ENCODE results near the gene TREX2. TPM values are rescaled to one million over a fixed set of nuclear protein-coding genes. Genes with fewer than 3 reads are reported as not detected.

TREX2 gene
- polyA plus RNA-seq, 1 of the 3 experiments (the other 2 are of a cell fraction), result 0.76 TPM

DNA sequence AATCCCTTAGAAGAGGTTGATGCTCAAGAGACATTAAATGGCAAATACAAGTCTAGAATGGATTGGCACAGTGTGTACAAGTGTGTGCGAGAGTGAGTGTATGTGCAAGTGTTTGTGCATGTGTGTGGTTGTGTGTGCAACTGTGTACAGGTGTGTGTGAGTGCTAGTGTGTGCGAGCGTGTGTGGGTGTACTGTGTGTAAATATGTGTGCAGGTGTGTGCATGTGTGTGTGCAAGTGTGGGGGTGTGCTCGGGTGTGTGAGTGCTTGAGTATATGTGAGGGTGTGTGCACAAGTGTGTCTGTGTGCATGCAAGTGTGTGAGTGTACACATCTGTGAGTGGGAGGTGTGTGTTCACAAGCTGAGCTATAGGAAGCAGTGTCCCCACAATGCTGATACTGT is 5.9 kb downstream of the TREX2 start:
- POLR2A ChIA-PET, result no interaction called here
- Histone ChIP-seq H3K36me3 (replicated peaks in 1 of 2; ENCODE audit: control insufficient read depth in 1 of 2, insufficient read depth in 2 of 2, low read length in 1 of 2) (no peaks in the 10 kb centered on the region), H3K9me3 (no peaks in the 10 kb centered on the region), H3F3A (replicated peaks; ENCODE audit: insufficient read depth) (no peaks in the 10 kb centered on the region), H3K4me3 (ENCODE audit: low read depth in 2 of 2, low read length in 1 of 2) (no peak overlapping the region), H3K4me1 (ENCODE audit: control insufficient read depth in 1 of 2, insufficient read depth in 2 of 2, low read depth in 1 of 2, low read length in 1 of 2) (no peaks in the 10 kb centered on the region), H3K27me3 (ENCODE audit: insufficient read depth) (peaks cover 34% of the 10 kb centered on the region), H2AFZ (ENCODE audit: low read depth) (no peak overlapping the region), H3K27ac (ENCODE audit: low read depth in 2 of 2, low read length in 1 of 2) (no peak overlapping the region), H4K20me1 (ENCODE audit: insufficient read depth) (no peaks in the 10 kb centered on the region), H3K9ac (no peak overlapping the region), H3K79me2 (ENCODE audit: insufficient read depth) (no peaks in the 10 kb centered on the region), H3K9me2 (no peaks in the 10 kb centered on the region), H3K4me2 (no peak overlapping the region)
- DNase-seq, result no peak
- no peak for TF ChIP-seq YY1 (IDR thresholded peaks at IDR 0.05; ENCODE audit: low read depth)
- TF ChIP-seq, protein P1, sequence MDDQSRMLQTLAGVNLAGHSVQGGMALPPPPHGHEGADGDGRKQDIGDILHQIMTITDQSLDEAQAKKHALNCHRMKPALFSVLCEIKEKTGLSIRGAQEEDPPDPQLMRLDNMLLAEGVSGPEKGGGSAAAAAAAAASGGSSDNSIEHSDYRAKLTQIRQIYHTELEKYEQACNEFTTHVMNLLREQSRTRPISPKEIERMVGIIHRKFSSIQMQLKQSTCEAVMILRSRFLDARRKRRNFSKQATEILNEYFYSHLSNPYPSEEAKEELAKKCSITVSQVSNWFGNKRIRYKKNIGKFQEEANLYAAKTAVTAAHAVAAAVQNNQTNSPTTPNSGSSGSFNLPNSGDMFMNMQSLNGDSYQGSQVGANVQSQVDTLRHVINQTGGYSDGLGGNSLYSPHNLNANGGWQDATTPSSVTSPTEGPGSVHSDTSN (IDR thresholded peaks at IDR 0.05), result no peak
- TF ChIP-seq NRF1 (IDR thresholded peaks at IDR 0.05; ENCODE audit: low read depth, low read length), result no peak
- WGBS (ENCODE audit: low lambda C conversion rate), result 59% methylated on average over 4 of the region's 4 CpGs
- CTCF ChIA-PET, result interaction anchor here (1.0 kb wide), 1 partner anchor 387 kb away, joined by 3 read pairs; no protein-coding TSS in a partner anchor

- no peaks in the 10 kb centered on the region for H3K4me1 ChIP-seq (ENCODE audit: control insufficient read depth in 1 of 2, insufficient read depth in 2 of 2, low read depth in 1 of 2, low read length in 1 of 2)
- ChIA-PET CTCF (interaction anchor here (0.7 to 2.9 kb wide), 16 partner anchors 10 to 497 kb away, joined by 3 to 24 read pairs (median 3); partner anchors contain the start of gene PNMA6E), POLR2A (no interaction called here)
- H3K4me2 ChIP-seq, result no peak overlapping the region
- H3K27me3 ChIP-seq (ENCODE audit: insufficient read depth), result peaks cover 46% of the 10 kb centered on the region
- H2AFZ ChIP-seq (ENCODE audit: low read depth), result no peak overlapping the region
- no peaks in the 10 kb centered on the region for H4K20me1 ChIP-seq (ENCODE audit: insufficient read depth)
- no peak for DNase-seq
- 17% methylated on average over 7 of the region's 8 CpGs for WGBS (ENCODE audit: low lambda C conversion rate)
- H3K36me3 ChIP-seq (replicated peaks in 1 of 2; ENCODE audit: control insufficient read depth in 1 of 2, insufficient read depth in 2 of 2, low read length in 1 of 2), result no peaks in the 10 kb centered on the region
- H3K4me3 ChIP-seq (ENCODE audit: low read depth in 2 of 2, low read length in 1 of 2), result no peak overlapping the region
- TF ChIP-seq NFIC (IDR thresholded peaks at IDR 0.05; ENCODE audit: borderline replicate concordance), result no peak
- TF ChIP-seq TAF1 (IDR thresholded peaks at IDR 0.05; ENCODE audit: borderline replicate concordance, low read depth, low read length), result no peak
- TF ChIP-seq RFX5 (IDR thresholded peaks at IDR 0.05; ENCODE audit: low read length), result no peak
- TF ChIP-seq FOXJ3 (CRISPR knock-in tag; IDR thresholded peaks at IDR 0.05), result no peak
- TF ChIP-seq RCOR1 (IDR thresholded peaks at IDR 0.05; ENCODE audit: low read length), result no peak
- no peak for TF ChIP-seq NRF1 (IDR thresholded peaks at IDR 0.05; ENCODE audit: low read depth, low read length)
- no peak for TF ChIP-seq FOSL2 (IDR thresholded peaks at IDR 0.05; ENCODE audit: borderline replicate concordance, low read depth)
- no peak for TF ChIP-seq SIN3A (IDR thresholded peaks at IDR 0.05; ENCODE audit: borderline replicate concordance, low read depth, low read length)
- TF ChIP-seq, protein P1 (IDR thresholded peaks at IDR 0.05), result no peak
- no peak for TF ChIP-seq YY1 (IDR thresholded peaks at IDR 0.05; ENCODE audit: low read depth)
- TF ChIP-seq TCF12 (IDR thresholded peaks at IDR 0.05), result no peak
- TF ChIP-seq, protein P2, sequence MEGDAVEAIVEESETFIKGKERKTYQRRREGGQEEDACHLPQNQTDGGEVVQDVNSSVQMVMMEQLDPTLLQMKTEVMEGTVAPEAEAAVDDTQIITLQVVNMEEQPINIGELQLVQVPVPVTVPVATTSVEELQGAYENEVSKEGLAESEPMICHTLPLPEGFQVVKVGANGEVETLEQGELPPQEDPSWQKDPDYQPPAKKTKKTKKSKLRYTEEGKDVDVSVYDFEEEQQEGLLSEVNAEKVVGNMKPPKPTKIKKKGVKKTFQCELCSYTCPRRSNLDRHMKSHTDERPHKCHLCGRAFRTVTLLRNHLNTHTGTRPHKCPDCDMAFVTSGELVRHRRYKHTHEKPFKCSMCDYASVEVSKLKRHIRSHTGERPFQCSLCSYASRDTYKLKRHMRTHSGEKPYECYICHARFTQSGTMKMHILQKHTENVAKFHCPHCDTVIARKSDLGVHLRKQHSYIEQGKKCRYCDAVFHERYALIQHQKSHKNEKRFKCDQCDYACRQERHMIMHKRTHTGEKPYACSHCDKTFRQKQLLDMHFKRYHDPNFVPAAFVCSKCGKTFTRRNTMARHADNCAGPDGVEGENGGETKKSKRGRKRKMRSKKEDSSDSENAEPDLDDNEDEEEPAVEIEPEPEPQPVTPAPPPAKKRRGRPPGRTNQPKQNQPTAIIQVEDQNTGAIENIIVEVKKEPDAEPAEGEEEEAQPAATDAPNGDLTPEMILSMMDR (IDR thresholded peaks at IDR 0.05), result peak; percentile 31; the same call in 1 of the 2 replicates
- peak; percentile 59 for TF ChIP-seq RAD21 (IDR thresholded peaks at IDR 0.05; ENCODE audit: low read length)
- peak; percentile 45 for TF ChIP-seq SMC3 (IDR thresholded peaks at IDR 0.05; ENCODE audit: low read depth, low read length)
- TF ChIP-seq EP300 (IDR thresholded peaks at IDR 0.05; ENCODE audit: borderline replicate concordance in 1 of 2, low read depth in 1 of 2, low read length in 1 of 2), result no peak
- no peak for TF ChIP-seq JUND (IDR thresholded peaks at IDR 0.05)
- TF ChIP-seq MAX (IDR thresholded peaks at IDR 0.05; ENCODE audit: low read depth), result no peak
- no peaks in the 10 kb centered on the region for H3K79me2 ChIP-seq (ENCODE audit: insufficient read depth)
- H3F3A ChIP-seq (replicated peaks; ENCODE audit: insufficient read depth), result no peaks in the 10 kb centered on the region
- no peak overlapping the region for H3K27ac ChIP-seq (ENCODE audit: low read depth in 2 of 2, low read length in 1 of 2)
- H3K9me2 ChIP-seq, result no peaks in the 10 kb centered on the region
- H3K9ac ChIP-seq, result no peak overlapping the region
- no peaks in the 10 kb centered on the region for H3K9me3 ChIP-seq
Observed at GRCh38 chrX:153438532-153438931, 7.3 kb downstream of the TREX2 start.
